Astrocyte (in vitro differentiated cells and primary cell): ENCODE measurements around the gene MACC1.
"Not testable (repeated sequence)": the region's sequence is repeated elsewhere in the genome, so short reads cannot be mapped to it uniquely, and the experiment has no call there.

ENCODE experiments used
- EZH2 ChIP-seq: IDR thresholded peaks from 2 replicates; pipeline ENCODE4 v1.6.1; 2012; ENCODE audit warnings: mild to moderate bottlenecking, low read length, inconsistent platforms; ENCODE audit not compliant: insufficient read depth
- TF ChIP-seq, protein P1 (sequence below): IDR thresholded peaks from 2 replicates; pipeline ENCODE4 v1.5.1; 2011; ENCODE audit warnings: low read depth, mild to moderate bottlenecking, inconsistent platforms, low read length, moderate library complexity; ENCODE audit not compliant: insufficient read depth

DNA sequence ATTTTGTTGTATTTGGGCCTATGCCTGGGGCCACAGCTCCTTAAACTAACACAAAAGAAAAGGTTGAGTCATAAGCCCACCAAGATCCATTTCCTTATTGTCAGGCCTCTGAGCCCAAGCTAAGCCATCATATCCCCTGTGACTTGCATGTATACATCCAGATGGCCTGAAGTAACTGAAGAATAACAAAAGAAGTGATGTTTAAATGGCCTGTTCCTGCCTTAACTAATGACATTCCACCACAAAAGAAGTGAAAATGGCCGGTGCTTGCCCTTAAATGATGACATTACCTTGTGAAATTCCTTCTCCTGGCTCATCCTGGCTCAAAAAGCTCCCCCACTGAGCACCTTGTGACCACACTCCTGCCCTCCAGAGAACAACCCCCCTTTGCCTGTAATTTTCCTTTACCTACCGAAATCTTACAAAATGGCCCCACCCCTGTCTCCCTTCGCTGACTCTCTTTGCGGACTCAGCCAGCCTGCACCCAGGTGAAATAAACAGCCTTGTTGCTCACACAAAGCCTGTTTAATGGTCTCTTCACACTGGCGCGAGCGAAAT is 96.5 kb downstream of the MACC1 start:
- TF ChIP-seq, protein P1, sequence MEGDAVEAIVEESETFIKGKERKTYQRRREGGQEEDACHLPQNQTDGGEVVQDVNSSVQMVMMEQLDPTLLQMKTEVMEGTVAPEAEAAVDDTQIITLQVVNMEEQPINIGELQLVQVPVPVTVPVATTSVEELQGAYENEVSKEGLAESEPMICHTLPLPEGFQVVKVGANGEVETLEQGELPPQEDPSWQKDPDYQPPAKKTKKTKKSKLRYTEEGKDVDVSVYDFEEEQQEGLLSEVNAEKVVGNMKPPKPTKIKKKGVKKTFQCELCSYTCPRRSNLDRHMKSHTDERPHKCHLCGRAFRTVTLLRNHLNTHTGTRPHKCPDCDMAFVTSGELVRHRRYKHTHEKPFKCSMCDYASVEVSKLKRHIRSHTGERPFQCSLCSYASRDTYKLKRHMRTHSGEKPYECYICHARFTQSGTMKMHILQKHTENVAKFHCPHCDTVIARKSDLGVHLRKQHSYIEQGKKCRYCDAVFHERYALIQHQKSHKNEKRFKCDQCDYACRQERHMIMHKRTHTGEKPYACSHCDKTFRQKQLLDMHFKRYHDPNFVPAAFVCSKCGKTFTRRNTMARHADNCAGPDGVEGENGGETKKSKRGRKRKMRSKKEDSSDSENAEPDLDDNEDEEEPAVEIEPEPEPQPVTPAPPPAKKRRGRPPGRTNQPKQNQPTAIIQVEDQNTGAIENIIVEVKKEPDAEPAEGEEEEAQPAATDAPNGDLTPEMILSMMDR: not testable (repeated sequence)
- TF ChIP-seq EZH2: not testable (repeated sequence)
